Measurements from ENCODE around the gene KLHDC2. TPM values are rescaled to one million over a fixed set of nuclear protein-coding genes. Genes with fewer than 3 reads are reported as not detected.
"Not testable (repeated sequence)": the region's sequence is repeated elsewhere in the genome, so short reads cannot be mapped to it uniquely, and the experiment has no call there.

KLHDC2 gene
- total RNA-seq, 4 donors from 2014 or later = 58.9 to 89.1 (median 65.2) TPM

- intact Hi-C loops (cut with DNase I; ENCODE audit: low total_unique reads) = no loop called here
- no peak overlapping the region for H3K4me3 ChIP-seq (ENCODE audit: low read depth, poor library complexity, severe bottlenecking)
- WGBS, 2 donors = 90 to 92% methylated on average over 2 of the region's 2 CpGs
- no peak for TF ChIP-seq POLR2A (IDR thresholded peaks at IDR 0.05)
- no peak for DNase-seq (ENCODE audit: low spot score in 2 of 2)
Measured at GRCh38 chr14:49796025-49796424, 28.1 kb downstream of the KLHDC2 start.

- H3K4me3 ChIP-seq (ENCODE audit: low read depth, poor library complexity, severe bottlenecking) = no peak overlapping the region
- TF ChIP-seq CTCF (IDR thresholded peaks at IDR 0.05) (no peak), POLR2A (IDR thresholded peaks at IDR 0.05) (no peak)
- 0% methylated on average over 1 of the region's 1 CpG for WGBS, 2 donors
- intact Hi-C loops (cut with DNase I; ENCODE audit: low total_unique reads) = no loop called here
- DNase-seq (ENCODE audit: low spot score in 2 of 2) = no peak
Measured at GRCh38 chr14:49808780-49809179, 40.8 kb downstream of the KLHDC2 start.

GRCh38 chr14:49816118-49816517 is 48.2 kb downstream of the KLHDC2 start:
- H3K4me3 ChIP-seq (ENCODE audit: low read depth, poor library complexity, severe bottlenecking); intact Hi-C loops (cut with DNase I; ENCODE audit: low total_unique reads); DNase-seq (ENCODE audit: low spot score in 2 of 2): not testable (repeated sequence)
- 99% methylated on average over 2 of the region's 2 CpGs for WGBS, 2 donors

- no peak for TF ChIP-seq POLR2A (IDR thresholded peaks at IDR 0.05)
- no peak for TF ChIP-seq CTCF (IDR thresholded peaks at IDR 0.05)
- intact Hi-C loops (cut with DNase I; ENCODE audit: low total_unique reads) = no loop called here
- H3K4me3 ChIP-seq (ENCODE audit: low read depth, poor library complexity, severe bottlenecking) = no peak overlapping the region
- DNase-seq (ENCODE audit: low spot score in 2 of 2) = no peak
- WGBS, 2 donors = 95 to 98% methylated on average over 3 of the region's 3 CpGs
Measured at GRCh38 chr14:49816844-49817243, 48.9 kb downstream of the KLHDC2 start.

GRCh38 chr14:49820176-49820575 is 52.2 kb downstream of the KLHDC2 start:
- no peak for TF ChIP-seq CTCF (IDR thresholded peaks at IDR 0.05)
- no peak for DNase-seq (ENCODE audit: low spot score in 2 of 2)
- intact Hi-C loops (cut with DNase I; ENCODE audit: low total_unique reads) = no loop called here
- H3K4me3 ChIP-seq (ENCODE audit: low read depth, poor library complexity, severe bottlenecking) = no peak overlapping the region
- 96 to 98% methylated on average over 12 of the region's 12 CpGs for WGBS, 2 donors

GRCh38 chr14:49828640-49829039 is 60.7 kb downstream of the KLHDC2 start:
- no peak for DNase-seq (ENCODE audit: low spot score in 2 of 2)
- H3K4me3 ChIP-seq (ENCODE audit: low read depth, poor library complexity, severe bottlenecking) = no peak overlapping the region
- intact Hi-C loops (cut with DNase I; ENCODE audit: low total_unique reads) = no loop called here
- TF ChIP-seq POLR2A (IDR thresholded peaks at IDR 0.05) = no peak
- TF ChIP-seq CTCF (IDR thresholded peaks at IDR 0.05) = no peak
- 94 to 95% methylated on average over 2 of the region's 2 CpGs for WGBS, 2 donors

Other genes with a start within 250 kb of the KLHDC2 start
- gene RPS29, start 181.8 kb upstream of the KLHDC2 start, total RNA-seq = over 10,000 TPM in 1 of 4 donors, 1,000 to 10,000 TPM in 3; 3,327 to 15,303 (median 7,021) TPM
- gene LRR1, start 169.2 kb upstream of the KLHDC2 start, total RNA-seq = 1 to 10 TPM; 2.7 to 9.0 (median 7.1) TPM
- gene RPL36AL, start 147.5 kb upstream of the KLHDC2 start, total RNA-seq = 100 to 1,000 TPM; 132 to 214 (median 159) TPM
- gene MGAT2, start 147.4 kb upstream of the KLHDC2 start, total RNA-seq = 10 to 100 TPM in 3 of 4 donors, 1 to 10 TPM in 1; 8.6 to 19.8 (median 14.3) TPM
- 1 to 10 TPM; 5.7 to 9.6 (median 8.9) TPM for gene DNAAF2, start 132.9 kb upstream of the KLHDC2 start, total RNA-seq
- gene POLE2, start 79.9 kb upstream of the KLHDC2 start, total RNA-seq = 1 to 10 TPM in 3 of 4 donors, under 1 TPM in 1; 0.49 to 4.1 (median 1.3) TPM
- gene KLHDC1, start 75.0 kb upstream of the KLHDC2 start, total RNA-seq = 1 to 10 TPM; 3.4 to 5.6 (median 4.7) TPM
- gene NEMF, start 84.6 kb downstream of the KLHDC2 start, total RNA-seq = 10 to 100 TPM; 31.3 to 95.2 (median 55.9) TPM
- 100 to 1,000 TPM; 102 to 128 (median 121) TPM for gene ARF6, start 124.9 kb downstream of the KLHDC2 start, total RNA-seq

Data from lower leg skin (tissue), 4 donors.